HG03097 (cell line): ENCODE results near the gene HIF1A.
A peak's percentile ranks its signal among the peaks of the same experiment; 100 is the strongest.
"Not testable (repeated sequence)": the region's sequence is repeated elsewhere in the genome, so short reads cannot be mapped to it uniquely, and the experiment has no call there.

ENCODE experiments used
- ATAC-seq: cut with Tn5 transposase; IDR thresholded peaks from one replicate; pipeline ENCODE4 v1.9.1; 2021; ENCODE audit not compliant: unreplicated experiment, low FRiP score

Gene HIF1A

GRCh38 chr14:61694830-61695694 is at the start of gene HIF1A:
Gene HIF1A, plus strand, starts transcription at chr14:61695513. Its CDS starts 292 bp downstream, at chr14:61695805.
- ATAC-seq = peak; percentile 93

- ATAC-seq = no peak
Measured at GRCh38 chr14:61646366-61647116, 48.8 kb upstream of the HIF1A start.

GRCh38 chr14:61647704-61648103 is 47.6 kb upstream of the HIF1A start:
- no peak for ATAC-seq

GRCh38 chr14:61648377-61648776 is 46.9 kb upstream of the HIF1A start:
- ATAC-seq = no peak

- ATAC-seq = no peak
Measured at GRCh38 chr14:61649283-61649682, 46.0 kb upstream of the HIF1A start.

- ATAC-seq = no peak
Measured at GRCh38 chr14:61651355-61651754, 44.0 kb upstream of the HIF1A start.

GRCh38 chr14:61652526-61653262 is 42.6 kb upstream of the HIF1A start:
- ATAC-seq = no peak

GRCh38 chr14:61653507-61653906 is 41.8 kb upstream of the HIF1A start:
- ATAC-seq = no peak

- ATAC-seq = no peak
Measured at GRCh38 chr14:61654026-61654425, 41.3 kb upstream of the HIF1A start.

- no peak for ATAC-seq
Measured at GRCh38 chr14:61655777-61656176, 39.5 kb upstream of the HIF1A start.

GRCh38 chr14:61656341-61656740 is 39.0 kb upstream of the HIF1A start:
- no peak for ATAC-seq

- ATAC-seq = not testable (repeated sequence)
Measured at GRCh38 chr14:61658111-61658510, 37.2 kb upstream of the HIF1A start.

GRCh38 chr14:61659582-61659981 is 35.7 kb upstream of the HIF1A start:
- no peak for ATAC-seq

GRCh38 chr14:61661471-61662400 is 33.6 kb upstream of the HIF1A start:
- peak; percentile 38 for ATAC-seq

- peak; percentile 84 for ATAC-seq
Measured at GRCh38 chr14:61662437-61663311, 32.6 kb upstream of the HIF1A start.

GRCh38 chr14:61663312-61663979 is 31.9 kb upstream of the HIF1A start:
- ATAC-seq = no peak

GRCh38 chr14:61668282-61668681 is 27.0 kb upstream of the HIF1A start:
- no peak for ATAC-seq

GRCh38 chr14:61670576-61670975 is 24.7 kb upstream of the HIF1A start:
- no peak for ATAC-seq
